Measurements from ENCODE around the gene TSPAN32.
"Not testable (repeated sequence)": the region's sequence is repeated elsewhere in the genome, so short reads cannot be mapped to it uniquely, and the experiment has no call there.

The TSPAN32 gene

GRCh38 chr11:2271327-2272227 lies 30.2 kb upstream of the TSPAN32 start:
- H3K4me3 Mint-ChIP-seq = no peak overlapping the region
- no peaks in the 10 kb centered on the region for H3K36me3 Mint-ChIP-seq (ENCODE audit: low read depth)
- no peaks in the 10 kb centered on the region for H3K9me3 Mint-ChIP-seq
- no peak overlapping the region for H3K27ac Mint-ChIP-seq
- peaks cover 37% of the 10 kb centered on the region for H3K27me3 Mint-ChIP-seq (ENCODE audit: low read depth)
- H3K4me1 Mint-ChIP-seq (ENCODE audit: low read depth) = peaks cover 6% of the 10 kb centered on the region

- Mint-ChIP-seq H3K36me3 (ENCODE audit: low read depth) (no peaks in the 10 kb centered on the region), H3K4me1 (ENCODE audit: low read depth) (peaks cover 5% of the 10 kb centered on the region), H3K27ac (no peak overlapping the region), H3K4me3 (no peak overlapping the region), H3K9me3 (no peaks in the 10 kb centered on the region), H3K27me3 (ENCODE audit: low read depth) (peaks cover 39% of the 10 kb centered on the region)
These were observed 29.4 kb upstream of the TSPAN32 start for GRCh38 chr11:2272228-2272945.

- Mint-ChIP-seq H3K36me3 (ENCODE audit: low read depth) (no peaks in the 10 kb centered on the region), H3K4me3 (no peak overlapping the region), H3K4me1 (ENCODE audit: low read depth) (peaks cover 6% of the 10 kb centered on the region), H3K27ac (no peak overlapping the region), H3K9me3 (no peaks in the 10 kb centered on the region), H3K27me3 (ENCODE audit: low read depth) (peaks cover 43% of the 10 kb centered on the region)
These were observed 28.9 kb upstream of the TSPAN32 start for GRCh38 chr11:2272946-2273280.

GRCh38 chr11:2273311-2273710 lies 28.5 kb upstream of the TSPAN32 start:
- no peaks in the 10 kb centered on the region for H3K36me3 Mint-ChIP-seq (ENCODE audit: low read depth)
- H3K4me3 Mint-ChIP-seq = no peak overlapping the region
- H3K27me3 Mint-ChIP-seq (ENCODE audit: low read depth) = peaks cover 41% of the 10 kb centered on the region
- no peaks in the 10 kb centered on the region for H3K9me3 Mint-ChIP-seq
- peaks cover 6% of the 10 kb centered on the region for H3K4me1 Mint-ChIP-seq (ENCODE audit: low read depth)
- no peak overlapping the region for H3K27ac Mint-ChIP-seq

- Mint-ChIP-seq H3K27me3 (ENCODE audit: low read depth) (peaks cover 38% of the 10 kb centered on the region), H3K4me3 (no peak overlapping the region), H3K27ac (no peak overlapping the region), H3K9me3 (no peaks in the 10 kb centered on the region), H3K36me3 (ENCODE audit: low read depth) (no peaks in the 10 kb centered on the region), H3K4me1 (ENCODE audit: low read depth) (peaks cover 3% of the 10 kb centered on the region)
These were observed 28.0 kb upstream of the TSPAN32 start for GRCh38 chr11:2273771-2274170.

GRCh38 chr11:2275334-2276279 lies 26.2 kb upstream of the TSPAN32 start:
- Mint-ChIP-seq H3K4me3 (no peak overlapping the region), H3K27ac (no peak overlapping the region), H3K36me3 (ENCODE audit: low read depth) (no peaks in the 10 kb centered on the region), H3K9me3 (peaks cover 9% of the 10 kb centered on the region), H3K4me1 (ENCODE audit: low read depth) (peaks cover 3% of the 10 kb centered on the region), H3K27me3 (ENCODE audit: low read depth) (peaks cover 38% of the 10 kb centered on the region)

GRCh38 chr11:2276280-2277007 lies 25.4 kb upstream of the TSPAN32 start:
- no peak overlapping the region for H3K27ac Mint-ChIP-seq
- peaks cover 3% of the 10 kb centered on the region for H3K4me1 Mint-ChIP-seq (ENCODE audit: low read depth)
- peaks cover 9% of the 10 kb centered on the region for H3K9me3 Mint-ChIP-seq
- H3K36me3 Mint-ChIP-seq (ENCODE audit: low read depth) = no peaks in the 10 kb centered on the region
- peaks cover 36% of the 10 kb centered on the region for H3K27me3 Mint-ChIP-seq (ENCODE audit: low read depth)
- H3K4me3 Mint-ChIP-seq = no peak overlapping the region

GRCh38 chr11:2277008-2277346 lies 24.8 kb upstream of the TSPAN32 start:
- Mint-ChIP-seq H3K27me3 (ENCODE audit: low read depth) (peaks cover 37% of the 10 kb centered on the region), H3K36me3 (ENCODE audit: low read depth) (no peaks in the 10 kb centered on the region), H3K4me1 (ENCODE audit: low read depth) (peaks cover 1% of the 10 kb centered on the region), H3K9me3 (peaks cover 9% of the 10 kb centered on the region), H3K27ac (no peak overlapping the region), H3K4me3 (no peak overlapping the region)

GRCh38 chr11:2277933-2278523 lies 23.8 kb upstream of the TSPAN32 start:
- Mint-ChIP-seq H3K4me3 (no peak overlapping the region), H3K27ac (no peak overlapping the region), H3K4me1 (ENCODE audit: low read depth) (peaks cover 1% of the 10 kb centered on the region), H3K27me3 (ENCODE audit: low read depth) (peaks cover 37% of the 10 kb centered on the region), H3K9me3 (peaks cover 9% of the 10 kb centered on the region), H3K36me3 (ENCODE audit: low read depth) (no peaks in the 10 kb centered on the region)

GRCh38 chr11:2280208-2280607 lies 21.6 kb upstream of the TSPAN32 start:
- peaks cover 44% of the 10 kb centered on the region for H3K27me3 Mint-ChIP-seq (ENCODE audit: low read depth)

GRCh38 chr11:2286350-2286749 lies 15.5 kb upstream of the TSPAN32 start:
- not testable (repeated sequence) for H3K4me3 Mint-ChIP-seq; H3K4me1 Mint-ChIP-seq (ENCODE audit: low read depth); H3K36me3 Mint-ChIP-seq (ENCODE audit: low read depth); H3K9me3 Mint-ChIP-seq; H3K27ac Mint-ChIP-seq
- H3K27me3 Mint-ChIP-seq (ENCODE audit: low read depth) = peaks cover 34% of the 10 kb centered on the region

More at GRCh38 chr11:2280208-2280607, 21.6 kb upstream of the TSPAN32 start:
- Mint-ChIP-seq H3K36me3 (ENCODE audit: low read depth) (no peaks in the 10 kb centered on the region), H3K9me3 (peaks cover 9% of the 10 kb centered on the region), H3K4me1 (ENCODE audit: low read depth) (peaks cover 1% of the 10 kb centered on the region), H3K4me3 (no peak overlapping the region), H3K27ac (no peak overlapping the region)

GRCh38 chr11:2287091-2287490 lies 14.7 kb upstream of the TSPAN32 start:
- Mint-ChIP-seq H3K9me3 (no peaks in the 10 kb centered on the region), H3K27ac (no peak overlapping the region), H3K4me3 (no peak overlapping the region), H3K4me1 (ENCODE audit: low read depth) (peaks cover 5% of the 10 kb centered on the region), H3K27me3 (ENCODE audit: low read depth) (peaks cover 27% of the 10 kb centered on the region), H3K36me3 (ENCODE audit: low read depth) (no peaks in the 10 kb centered on the region)

GRCh38 chr11:2289350-2289749 lies 12.5 kb upstream of the TSPAN32 start:
- no peak overlapping the region for H3K4me3 Mint-ChIP-seq

More at GRCh38 chr11:2289350-2289749, 12.5 kb upstream of the TSPAN32 start:
- H3K4me1 Mint-ChIP-seq (ENCODE audit: low read depth) = peaks cover 5% of the 10 kb centered on the region
- no peaks in the 10 kb centered on the region for H3K36me3 Mint-ChIP-seq (ENCODE audit: low read depth)
- no peak overlapping the region for H3K27ac Mint-ChIP-seq
- H3K9me3 Mint-ChIP-seq = no peaks in the 10 kb centered on the region
- peaks cover 19% of the 10 kb centered on the region for H3K27me3 Mint-ChIP-seq (ENCODE audit: low read depth)
